ENCODE measurements around the gene CABCOCO1. TPM values are rescaled to one million over a fixed set of nuclear protein-coding genes. Genes with fewer than 3 reads are reported as not detected.

The CABCOCO1 gene
- total RNA-seq, 1 experiment from 2014 or later = not detected

GRCh38 chr10:61655335-61655851, 7.3 kb upstream of the CABCOCO1 start:
- Histone ChIP-seq H3K4me3 (ENCODE audit: low read depth, low read length, poor library complexity, severe bottlenecking) (no peak overlapping the region), H3K4me1 (ENCODE audit: insufficient read depth, low read length, poor library complexity, severe bottlenecking) (no peaks in the 10 kb centered on the region), H3K27me3 (replicated peaks; ENCODE audit: insufficient read depth, low read depth, low read length, poor library complexity) (no peaks in the 10 kb centered on the region), H3K36me3 (ENCODE audit: insufficient read depth, low read length, poor library complexity, severe bottlenecking) (no peaks in the 10 kb centered on the region), H3K27ac (ENCODE audit: low read depth, low read length, poor library complexity, severe bottlenecking) (no peak overlapping the region), H3K9me3 (ENCODE audit: low read depth, low read length, poor library complexity, severe bottlenecking) (no peaks in the 10 kb centered on the region)
- intact Hi-C loops (cut with micrococcal nuclease; ENCODE audit: unreplicated experiment) = no loop called here
- BruUV-seq (replicated peaks) = no TSS peak
- ChIA-PET POLR2A (ENCODE audit: low non-redundant PET) (no interaction called here), CTCF (no interaction called here)
- TF ChIP-seq CTCF (conservative IDR thresholded peaks at IDR 0.05; ENCODE audit: low read depth, low read length) = no peak
- no peak for TF ChIP-seq EZH2 (IDR thresholded peaks at IDR 0.05; ENCODE audit: borderline replicate concordance, low read depth, low read length, poor library complexity, severe bottlenecking)
- DNase-seq (ENCODE audit: low spot score) = no peak

- CTCF ChIA-PET = no interaction called here
- Histone ChIP-seq H3K36me3 (ENCODE audit: insufficient read depth, low read length, poor library complexity, severe bottlenecking) (no peaks in the 10 kb centered on the region), H3K27me3 (replicated peaks; ENCODE audit: insufficient read depth, low read depth, low read length, poor library complexity) (no peaks in the 10 kb centered on the region), H3K4me3 (ENCODE audit: low read depth, low read length, poor library complexity, severe bottlenecking) (peak overlapping the region; percentile 61), H3K27ac (ENCODE audit: low read depth, low read length, poor library complexity, severe bottlenecking) (no peak overlapping the region), H3K4me1 (ENCODE audit: insufficient read depth, low read length, poor library complexity, severe bottlenecking) (peaks cover 11% of the 10 kb centered on the region), H3K9me3 (ENCODE audit: low read depth, low read length, poor library complexity, severe bottlenecking) (no peaks in the 10 kb centered on the region)
- TF ChIP-seq EZH2 (IDR thresholded peaks at IDR 0.05; ENCODE audit: borderline replicate concordance, low read depth, low read length, poor library complexity, severe bottlenecking) (no peak), CTCF (conservative IDR thresholded peaks at IDR 0.05; ENCODE audit: low read depth, low read length) (no peak)
- no peak for DNase-seq (ENCODE audit: low spot score)
- POLR2A ChIA-PET (ENCODE audit: low non-redundant PET) = no interaction called here
- intact Hi-C loops (cut with micrococcal nuclease; ENCODE audit: unreplicated experiment) = loop anchor here (10.0 kb wide), 1 partner anchor 369 kb away; no protein-coding TSS in a partner anchor
- BruUV-seq (replicated peaks) = no TSS peak
Measured at GRCh38 chr10:61663466-61663865, 737 bp downstream of the CABCOCO1 start.

GRCh38 chr10:61664985-61665384, 2.3 kb downstream of the CABCOCO1 start:
- Histone ChIP-seq H3K4me1 (ENCODE audit: insufficient read depth, low read length, poor library complexity, severe bottlenecking) (peaks cover 11% of the 10 kb centered on the region), H3K27ac (ENCODE audit: low read depth, low read length, poor library complexity, severe bottlenecking) (no peak overlapping the region), H3K4me3 (ENCODE audit: low read depth, low read length, poor library complexity, severe bottlenecking) (no peak overlapping the region), H3K9me3 (ENCODE audit: low read depth, low read length, poor library complexity, severe bottlenecking) (no peaks in the 10 kb centered on the region), H3K36me3 (ENCODE audit: insufficient read depth, low read length, poor library complexity, severe bottlenecking) (no peaks in the 10 kb centered on the region), H3K27me3 (replicated peaks; ENCODE audit: insufficient read depth, low read depth, low read length, poor library complexity) (no peaks in the 10 kb centered on the region)
- BruUV-seq (replicated peaks) = no TSS peak
- no peak for DNase-seq (ENCODE audit: low spot score)
- intact Hi-C loops (cut with micrococcal nuclease; ENCODE audit: unreplicated experiment) = loop anchor here (10.0 kb wide), 1 partner anchor 370 kb away; no protein-coding TSS in a partner anchor
- no peak for TF ChIP-seq CTCF (conservative IDR thresholded peaks at IDR 0.05; ENCODE audit: low read depth, low read length)
- ChIA-PET POLR2A (ENCODE audit: low non-redundant PET) (no interaction called here), CTCF (no interaction called here)

Measured in A673 (cell line).